ENCODE results near the gene PAQR6. TPM values are rescaled to one million over a fixed set of nuclear protein-coding genes. Genes with fewer than 3 reads are reported as not detected.

The PAQR6 gene
- polyA plus RNA-seq, 4 donors = 3.0 to 8.7 (median 5.5) TPM

GRCh38 chr1:156212130-156212529, 35.7 kb downstream of the PAQR6 start:
- no peak for FAIRE-seq
- no peaks in the 10 kb centered on the region for H3K9me3 ChIP-seq (ENCODE audit: control insufficient read depth in 2 of 2, insufficient read depth in 1 of 2, low read depth in 1 of 2, low read length in 1 of 2)
- 82 to 87% (median 83%) methylated on average over 9 of the region's 9 CpGs for WGBS, 3 donors
- H3K36me3 ChIP-seq (ENCODE audit: control insufficient read depth in 3 of 3, insufficient read depth in 2 of 3, low read depth in 1 of 3, low read length in 3 of 3) = peaks cover 7 to 62% (median 10%) of the 10 kb centered on the region in 3 donors
- peak overlapping the region; percentile 9 to 98 (median 96) for H3K27ac ChIP-seq (ENCODE audit: low read depth in 1 of 3, low read length in 2 of 3)
- H3K4me3 ChIP-seq (ENCODE audit: low read depth in 1 of 3, low read length in 3 of 3) = peak overlapping the region in 1 of 3 donors; percentile 76
- H3K27me3 ChIP-seq (ENCODE audit: control insufficient read depth in 3 of 3, insufficient read depth in 3 of 3, low read length in 3 of 3) = no peaks in the 10 kb centered on the region
- no peak for DNase-seq
- H3K4me1 ChIP-seq (ENCODE audit: control insufficient read depth in 3 of 3, insufficient read depth in 2 of 3, low read depth in 1 of 3, low read length in 2 of 3) = peaks cover 0 to 8% (median 6%) of the 10 kb centered on the region in 3 donors

DNA sequence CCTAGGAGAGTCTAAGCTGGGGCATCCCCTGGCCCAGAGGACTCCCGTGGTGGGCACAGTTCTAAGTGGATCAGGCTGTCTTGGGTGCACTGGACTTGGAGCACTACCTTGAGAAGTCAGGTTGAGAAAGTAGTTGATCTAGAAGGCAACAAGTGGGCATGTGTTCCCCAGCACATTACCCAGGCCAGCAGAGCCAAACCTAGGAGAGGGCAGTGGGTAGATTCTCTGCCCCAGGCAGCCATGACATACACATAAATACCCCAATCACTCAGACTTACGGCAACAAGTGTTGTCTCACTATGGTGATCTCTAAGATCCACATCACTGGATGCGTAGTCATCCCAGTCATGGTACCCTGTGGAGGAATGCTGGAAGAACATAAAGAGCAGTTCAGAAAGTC, 36.6 kb downstream of the PAQR6 start:
- Histone ChIP-seq H3K27ac (ENCODE audit: low read depth in 1 of 3, low read length in 2 of 3) (no peak overlapping the region), H3K9me3 (ENCODE audit: control insufficient read depth in 2 of 2, insufficient read depth in 1 of 2, low read depth in 1 of 2, low read length in 1 of 2) (no peaks in the 10 kb centered on the region), H3K27me3 (ENCODE audit: control insufficient read depth in 3 of 3, insufficient read depth in 3 of 3, low read length in 3 of 3) (no peaks in the 10 kb centered on the region), H3K4me3 (ENCODE audit: low read depth in 1 of 3, low read length in 3 of 3) (no peak overlapping the region), H3K4me1 (ENCODE audit: control insufficient read depth in 3 of 3, insufficient read depth in 2 of 3, low read depth in 1 of 3, low read length in 2 of 3) (peaks cover 0 to 8% (median 6%) of the 10 kb centered on the region in 3 donors), H3K36me3 (ENCODE audit: control insufficient read depth in 3 of 3, insufficient read depth in 2 of 3, low read depth in 1 of 3, low read length in 3 of 3) (peaks cover 7 to 68% (median 10%) of the 10 kb centered on the region in 3 donors)
- DNase-seq (no peak), FAIRE-seq (no peak)
- WGBS, 3 donors = 88 to 92% (median 90%) methylated on average over 3 of the region's 3 CpGs

DNA sequence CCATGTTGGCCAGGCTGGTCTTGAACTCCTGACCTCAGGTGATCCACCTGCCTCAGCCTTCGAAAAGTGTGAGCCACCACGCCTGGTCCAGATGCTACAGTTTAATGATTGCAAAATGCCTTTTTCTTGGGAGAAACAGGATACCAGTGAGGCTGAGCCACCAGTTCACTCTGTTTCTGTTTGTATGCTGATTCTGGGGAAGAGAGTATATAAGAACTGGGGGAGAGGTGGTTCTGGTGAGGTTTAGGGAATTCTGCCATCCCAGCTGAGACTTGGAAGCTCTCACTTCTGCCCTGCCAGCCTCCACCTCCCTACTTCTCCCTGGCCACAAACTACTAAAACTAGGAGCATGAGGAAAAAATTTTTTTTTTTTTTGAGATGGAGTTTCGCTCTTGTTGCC, 43.2 kb downstream of the PAQR6 start:
- no peaks in the 10 kb centered on the region for H3K27me3 ChIP-seq (ENCODE audit: control insufficient read depth in 3 of 3, insufficient read depth in 3 of 3, low read length in 3 of 3)
- H3K4me3 ChIP-seq (ENCODE audit: low read depth in 1 of 3, low read length in 3 of 3) = no peak overlapping the region
- H3K27ac ChIP-seq (ENCODE audit: low read depth in 1 of 3, low read length in 2 of 3) = no peak overlapping the region
- peaks cover 7 to 60% (median 13%) of the 10 kb centered on the region in 3 donors for H3K36me3 ChIP-seq (ENCODE audit: control insufficient read depth in 3 of 3, insufficient read depth in 2 of 3, low read depth in 1 of 3, low read length in 3 of 3)
- DNase-seq (no peak), FAIRE-seq (no peak)
- 87 to 93% (median 88%) methylated on average over 3 of the region's 3 CpGs for WGBS, 3 donors
- no peaks in the 10 kb centered on the region for H3K9me3 ChIP-seq (ENCODE audit: control insufficient read depth in 2 of 2, insufficient read depth in 1 of 2, low read depth in 1 of 2, low read length in 1 of 2)
- peaks cover 0 to 10% (median 2%) of the 10 kb centered on the region in 3 donors for H3K4me1 ChIP-seq (ENCODE audit: control insufficient read depth in 3 of 3, insufficient read depth in 2 of 3, low read depth in 1 of 3, low read length in 2 of 3)

GRCh38 chr1:156203331-156203730, 44.5 kb downstream of the PAQR6 start:
- no peak overlapping the region for H3K4me3 ChIP-seq (ENCODE audit: low read depth in 1 of 3, low read length in 3 of 3)
- no peaks in the 10 kb centered on the region for H3K27me3 ChIP-seq (ENCODE audit: control insufficient read depth in 3 of 3, insufficient read depth in 3 of 3, low read length in 3 of 3)
- H3K4me1 ChIP-seq (ENCODE audit: control insufficient read depth in 3 of 3, insufficient read depth in 2 of 3, low read depth in 1 of 3, low read length in 2 of 3) = peaks cover 0 to 23% (median 3%) of the 10 kb centered on the region in 3 donors
- FAIRE-seq (no peak), DNase-seq (no peak)
- no peak overlapping the region for H3K27ac ChIP-seq (ENCODE audit: low read depth in 1 of 3, low read length in 2 of 3)
- H3K9me3 ChIP-seq (ENCODE audit: control insufficient read depth in 2 of 2, insufficient read depth in 1 of 2, low read depth in 1 of 2, low read length in 1 of 2) = no peaks in the 10 kb centered on the region
- H3K36me3 ChIP-seq (ENCODE audit: control insufficient read depth in 3 of 3, insufficient read depth in 2 of 3, low read depth in 1 of 3, low read length in 3 of 3) = peaks cover 7 to 62% (median 13%) of the 10 kb centered on the region in 3 donors

DNA sequence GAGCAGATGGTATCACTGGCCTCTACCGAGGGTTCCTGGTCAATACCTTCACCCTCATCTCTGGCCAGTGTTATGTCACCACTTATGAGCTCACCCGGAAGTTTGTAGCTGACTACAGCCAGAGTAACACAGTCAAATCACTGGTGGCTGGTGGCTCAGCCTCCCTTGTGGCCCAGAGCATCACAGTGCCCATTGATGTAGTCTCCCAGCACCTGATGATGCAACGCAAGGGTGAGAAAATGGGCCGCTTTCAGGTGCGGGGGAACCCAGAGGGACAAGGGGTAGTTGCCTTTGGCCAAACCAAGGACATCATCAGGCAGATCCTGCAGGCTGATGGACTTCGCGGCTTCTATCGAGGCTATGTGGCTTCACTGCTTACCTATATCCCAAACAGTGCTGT, 47.8 kb downstream of the PAQR6 start:
- no peak for FAIRE-seq
- Histone ChIP-seq H3K4me1 (ENCODE audit: control insufficient read depth in 3 of 3, insufficient read depth in 2 of 3, low read depth in 1 of 3, low read length in 2 of 3) (peaks cover 0 to 53% (median 10%) of the 10 kb centered on the region in 3 donors), H3K27me3 (ENCODE audit: control insufficient read depth in 3 of 3, insufficient read depth in 3 of 3, low read length in 3 of 3) (no peaks in the 10 kb centered on the region), H3K27ac (ENCODE audit: low read depth in 1 of 3, low read length in 2 of 3) (no peak overlapping the region), H3K4me3 (ENCODE audit: low read depth in 1 of 3, low read length in 3 of 3) (no peak overlapping the region), H3K36me3 (ENCODE audit: control insufficient read depth in 3 of 3, insufficient read depth in 2 of 3, low read depth in 1 of 3, low read length in 3 of 3) (peaks cover 3 to 51% (median 13%) of the 10 kb centered on the region in 3 donors), H3K9me3 (ENCODE audit: control insufficient read depth in 2 of 2, insufficient read depth in 1 of 2, low read depth in 1 of 2, low read length in 1 of 2) (no peaks in the 10 kb centered on the region)
- 95 to 97% (median 96%) methylated on average over 8 of the region's 8 CpGs for WGBS, 3 donors
- no peak for DNase-seq

DNA sequence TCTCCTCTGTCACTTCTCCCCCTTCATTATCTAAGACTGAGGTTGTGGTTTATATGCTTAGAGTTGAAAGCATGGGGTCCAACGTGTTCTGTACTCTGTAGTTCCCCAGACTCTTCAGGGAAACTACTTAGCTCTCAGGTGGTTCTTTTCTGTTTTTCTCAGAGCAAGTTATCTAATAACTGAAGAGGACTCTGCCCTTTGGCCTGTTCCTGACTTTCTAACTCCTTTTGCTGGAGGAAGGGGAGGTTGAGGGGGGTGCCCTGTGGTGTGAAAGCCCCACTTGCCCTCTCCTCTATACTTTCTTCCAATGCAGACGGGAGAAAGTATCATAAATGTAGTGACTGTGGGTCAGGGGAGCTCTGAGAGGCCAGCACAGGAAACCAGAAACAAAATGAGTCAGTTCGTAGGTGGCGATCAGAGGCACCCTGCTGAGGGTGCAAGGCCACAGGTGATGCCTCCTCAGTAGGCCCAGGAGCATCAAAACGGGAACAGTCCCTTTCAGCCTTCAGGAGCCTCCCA, 49.0 kb downstream of the PAQR6 start:
- FAIRE-seq = no peak
- Histone ChIP-seq H3K4me1 (ENCODE audit: control insufficient read depth in 3 of 3, insufficient read depth in 2 of 3, low read depth in 1 of 3, low read length in 2 of 3) (peaks cover 3 to 60% (median 10%) of the 10 kb centered on the region in 3 donors), H3K27me3 (ENCODE audit: control insufficient read depth in 3 of 3, insufficient read depth in 3 of 3, low read length in 3 of 3) (no peaks in the 10 kb centered on the region), H3K4me3 (ENCODE audit: low read depth in 1 of 3, low read length in 3 of 3) (no peak overlapping the region), H3K36me3 (ENCODE audit: control insufficient read depth in 3 of 3, insufficient read depth in 2 of 3, low read depth in 1 of 3, low read length in 3 of 3) (peaks cover 3 to 41% (median 12%) of the 10 kb centered on the region in 3 donors), H3K27ac (ENCODE audit: low read depth in 1 of 3, low read length in 2 of 3) (peak overlapping the region in 2 of 3 donors; percentile 9 to 88), H3K9me3 (ENCODE audit: control insufficient read depth in 2 of 2, insufficient read depth in 1 of 2, low read depth in 1 of 2, low read length in 1 of 2) (no peaks in the 10 kb centered on the region)
- peak in 1 of 2 donors; percentile 77 for DNase-seq
- WGBS, 3 donors = 23 to 37% (median 29%) methylated on average over 5 of the region's 5 CpGs

GRCh38 chr1:156196445-156196844, 51.4 kb downstream of the PAQR6 start:
- WGBS, 3 donors = 58 to 76% (median 64%) methylated on average over 2 of the region's 2 CpGs
- no peaks in the 10 kb centered on the region for H3K9me3 ChIP-seq (ENCODE audit: control insufficient read depth in 2 of 2, insufficient read depth in 1 of 2, low read depth in 1 of 2, low read length in 1 of 2)
- FAIRE-seq (no peak), DNase-seq (no peak)
- no peak overlapping the region for H3K4me3 ChIP-seq (ENCODE audit: low read depth in 1 of 3, low read length in 3 of 3)
- no peaks in the 10 kb centered on the region for H3K27me3 ChIP-seq (ENCODE audit: control insufficient read depth in 3 of 3, insufficient read depth in 3 of 3, low read length in 3 of 3)
- H3K4me1 ChIP-seq (ENCODE audit: control insufficient read depth in 3 of 3, insufficient read depth in 2 of 3, low read depth in 1 of 3, low read length in 2 of 3) = peaks cover 3 to 61% (median 8%) of the 10 kb centered on the region in 3 donors
- H3K36me3 ChIP-seq (ENCODE audit: control insufficient read depth in 3 of 3, insufficient read depth in 2 of 3, low read depth in 1 of 3, low read length in 3 of 3) = peaks cover 3 to 38% (median 9%) of the 10 kb centered on the region in 3 donors
- no peak overlapping the region for H3K27ac ChIP-seq (ENCODE audit: low read depth in 1 of 3, low read length in 2 of 3)

- H3K27me3 ChIP-seq (ENCODE audit: control insufficient read depth in 3 of 3, insufficient read depth in 3 of 3, low read length in 3 of 3) = no peaks in the 10 kb centered on the region
- peaks cover 3 to 34% (median 9%) of the 10 kb centered on the region in 3 donors for H3K36me3 ChIP-seq (ENCODE audit: control insufficient read depth in 3 of 3, insufficient read depth in 2 of 3, low read depth in 1 of 3, low read length in 3 of 3)
- no peak overlapping the region for H3K27ac ChIP-seq (ENCODE audit: low read depth in 1 of 3, low read length in 2 of 3)
- FAIRE-seq = no peak
- DNase-seq = peak in 1 of 2 donors; percentile 29
- WGBS, 3 donors = 56 to 69% (median 63%) methylated on average over 4 of the region's 4 CpGs
- no peak overlapping the region for H3K4me3 ChIP-seq (ENCODE audit: low read depth in 1 of 3, low read length in 3 of 3)
- H3K9me3 ChIP-seq (ENCODE audit: control insufficient read depth in 2 of 2, insufficient read depth in 1 of 2, low read depth in 1 of 2, low read length in 1 of 2) = no peaks in the 10 kb centered on the region
- H3K4me1 ChIP-seq (ENCODE audit: control insufficient read depth in 3 of 3, insufficient read depth in 2 of 3, low read depth in 1 of 3, low read length in 2 of 3) = peaks cover 3 to 63% (median 8%) of the 10 kb centered on the region in 3 donors
Measured at GRCh38 chr1:156195853-156196252, 52.0 kb downstream of the PAQR6 start.

GRCh38 chr1:156194300-156194652, 53.6 kb downstream of the PAQR6 start:
- Histone ChIP-seq H3K4me3 (ENCODE audit: low read depth in 1 of 3, low read length in 3 of 3) (peak overlapping the region; percentile 65 to 97 (median 71)), H3K27ac (ENCODE audit: low read depth in 1 of 3, low read length in 2 of 3) (peak overlapping the region in 2 of 3 donors; percentile 65 to 69), H3K27me3 (ENCODE audit: control insufficient read depth in 3 of 3, insufficient read depth in 3 of 3, low read length in 3 of 3) (no peaks in the 10 kb centered on the region), H3K4me1 (ENCODE audit: control insufficient read depth in 3 of 3, insufficient read depth in 2 of 3, low read depth in 1 of 3, low read length in 2 of 3) (peaks cover 3 to 62% (median 8%) of the 10 kb centered on the region in 3 donors), H3K9me3 (ENCODE audit: control insufficient read depth in 2 of 2, insufficient read depth in 1 of 2, low read depth in 1 of 2, low read length in 1 of 2) (peaks cover 0 to 5% of the 10 kb centered on the region in 2 donors), H3K36me3 (ENCODE audit: control insufficient read depth in 3 of 3, insufficient read depth in 2 of 3, low read depth in 1 of 3, low read length in 3 of 3) (peaks cover 0 to 18% (median 2%) of the 10 kb centered on the region in 3 donors)
- FAIRE-seq (no peak), DNase-seq (peak in 1 of 2 donors; percentile 24)
- WGBS, 3 donors = 8 to 13% (median 11%) methylated on average over 14 of the region's 14 CpGs

Measured in small intestine (tissue), 7 donors.